Neural progenitor cell (in vitro differentiated cells): ENCODE data around the gene DBR1.

ENCODE experiments used
- EZH2 ChIP-seq: fragments of 200-600 bp; sonication (generic); IDR thresholded peaks from 2 replicates; pipeline ENCODE4 v1.6.1; 2017; ENCODE audit warnings: antibody characterized with exemption, mild to moderate bottlenecking, moderate library complexity
- EZH2phosphoT487 ChIP-seq: fragments of 200-600 bp; sonication (generic); IDR thresholded peaks from 2 replicates; pipeline ENCODE4 v1.6.1; 2017; ENCODE audit warnings: antibody characterized with exemption
- TF ChIP-seq, protein P1 (sequence below): fragments of 200-600 bp; sonication (generic); IDR thresholded peaks from 2 replicates; pipeline ENCODE4 v1.5.1; 2017; ENCODE audit warnings: antibody characterized with exemption, mild to moderate bottlenecking

DNA sequence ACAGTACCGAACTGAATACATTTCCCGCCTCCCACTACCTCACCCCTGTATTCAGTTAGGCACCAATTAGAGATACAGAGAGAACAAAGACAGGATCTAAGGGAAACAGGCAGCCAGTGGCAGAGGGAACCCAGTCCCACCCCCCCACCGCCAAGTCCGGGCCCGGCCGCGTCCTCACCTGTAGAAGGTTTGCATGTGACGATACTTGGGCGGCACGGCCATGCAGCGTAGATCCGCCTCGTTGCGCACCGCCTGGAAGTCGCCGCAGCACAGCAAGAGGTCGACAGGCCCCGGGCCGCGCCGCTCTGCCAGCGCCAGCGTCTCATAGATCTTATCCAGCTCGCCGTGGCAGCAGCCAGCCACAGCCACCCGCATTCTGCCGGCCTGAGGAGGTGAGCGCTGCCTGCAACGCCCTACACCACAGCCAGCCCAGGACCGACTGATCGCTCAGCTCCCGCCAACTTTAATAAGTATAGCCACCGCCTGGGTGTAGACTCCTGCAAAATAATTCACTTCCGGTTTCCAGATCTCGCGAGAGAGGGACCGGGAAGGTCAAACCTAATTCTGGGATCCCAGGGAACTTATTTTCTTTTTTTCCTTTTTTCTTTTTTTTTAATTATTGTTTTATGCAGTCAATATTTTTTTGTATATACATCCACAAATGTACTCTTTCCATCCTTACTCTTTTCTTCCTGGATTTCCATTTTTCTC, at the start of gene DBR1:
- TF ChIP-seq, protein P1, sequence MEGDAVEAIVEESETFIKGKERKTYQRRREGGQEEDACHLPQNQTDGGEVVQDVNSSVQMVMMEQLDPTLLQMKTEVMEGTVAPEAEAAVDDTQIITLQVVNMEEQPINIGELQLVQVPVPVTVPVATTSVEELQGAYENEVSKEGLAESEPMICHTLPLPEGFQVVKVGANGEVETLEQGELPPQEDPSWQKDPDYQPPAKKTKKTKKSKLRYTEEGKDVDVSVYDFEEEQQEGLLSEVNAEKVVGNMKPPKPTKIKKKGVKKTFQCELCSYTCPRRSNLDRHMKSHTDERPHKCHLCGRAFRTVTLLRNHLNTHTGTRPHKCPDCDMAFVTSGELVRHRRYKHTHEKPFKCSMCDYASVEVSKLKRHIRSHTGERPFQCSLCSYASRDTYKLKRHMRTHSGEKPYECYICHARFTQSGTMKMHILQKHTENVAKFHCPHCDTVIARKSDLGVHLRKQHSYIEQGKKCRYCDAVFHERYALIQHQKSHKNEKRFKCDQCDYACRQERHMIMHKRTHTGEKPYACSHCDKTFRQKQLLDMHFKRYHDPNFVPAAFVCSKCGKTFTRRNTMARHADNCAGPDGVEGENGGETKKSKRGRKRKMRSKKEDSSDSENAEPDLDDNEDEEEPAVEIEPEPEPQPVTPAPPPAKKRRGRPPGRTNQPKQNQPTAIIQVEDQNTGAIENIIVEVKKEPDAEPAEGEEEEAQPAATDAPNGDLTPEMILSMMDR = no peak
- TF ChIP-seq EZH2 = peak; percentile 36
- TF ChIP-seq EZH2phosphoT487 = no peak
